GM12801 (cell line): ENCODE data around the gene COL26A1.

Experiments
- TF ChIP-seq, protein P1 (sequence below): IDR thresholded peaks from one replicate; pipeline ENCODE4 v1.5.1; 2011; ENCODE audit warnings: control low read depth; ENCODE audit not compliant: insufficient read length; ENCODE audit errors: extremely low read depth

Gene COL26A1

DNA sequence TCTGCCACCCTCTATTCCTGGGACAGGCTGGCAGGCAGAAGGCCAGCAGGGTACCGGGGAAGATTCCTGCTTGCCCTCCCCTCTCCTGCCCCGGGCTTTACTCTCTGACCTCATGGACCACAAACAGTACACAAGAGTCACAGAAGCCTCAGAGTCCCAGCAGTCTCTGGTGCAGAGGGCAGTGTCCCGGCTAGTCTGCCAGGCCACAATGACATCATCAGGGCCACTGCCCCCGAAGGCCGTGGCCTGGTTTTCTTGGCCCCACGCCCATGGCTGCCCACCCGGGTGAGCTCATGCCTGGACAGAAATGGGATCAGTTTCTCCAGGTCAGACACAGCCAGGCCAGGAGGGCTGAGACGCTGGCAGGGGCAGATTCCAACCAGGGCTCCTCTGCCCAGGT lies 174.5 kb downstream of the COL26A1 start:
- TF ChIP-seq, protein P1, sequence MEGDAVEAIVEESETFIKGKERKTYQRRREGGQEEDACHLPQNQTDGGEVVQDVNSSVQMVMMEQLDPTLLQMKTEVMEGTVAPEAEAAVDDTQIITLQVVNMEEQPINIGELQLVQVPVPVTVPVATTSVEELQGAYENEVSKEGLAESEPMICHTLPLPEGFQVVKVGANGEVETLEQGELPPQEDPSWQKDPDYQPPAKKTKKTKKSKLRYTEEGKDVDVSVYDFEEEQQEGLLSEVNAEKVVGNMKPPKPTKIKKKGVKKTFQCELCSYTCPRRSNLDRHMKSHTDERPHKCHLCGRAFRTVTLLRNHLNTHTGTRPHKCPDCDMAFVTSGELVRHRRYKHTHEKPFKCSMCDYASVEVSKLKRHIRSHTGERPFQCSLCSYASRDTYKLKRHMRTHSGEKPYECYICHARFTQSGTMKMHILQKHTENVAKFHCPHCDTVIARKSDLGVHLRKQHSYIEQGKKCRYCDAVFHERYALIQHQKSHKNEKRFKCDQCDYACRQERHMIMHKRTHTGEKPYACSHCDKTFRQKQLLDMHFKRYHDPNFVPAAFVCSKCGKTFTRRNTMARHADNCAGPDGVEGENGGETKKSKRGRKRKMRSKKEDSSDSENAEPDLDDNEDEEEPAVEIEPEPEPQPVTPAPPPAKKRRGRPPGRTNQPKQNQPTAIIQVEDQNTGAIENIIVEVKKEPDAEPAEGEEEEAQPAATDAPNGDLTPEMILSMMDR = no peak

DNA sequence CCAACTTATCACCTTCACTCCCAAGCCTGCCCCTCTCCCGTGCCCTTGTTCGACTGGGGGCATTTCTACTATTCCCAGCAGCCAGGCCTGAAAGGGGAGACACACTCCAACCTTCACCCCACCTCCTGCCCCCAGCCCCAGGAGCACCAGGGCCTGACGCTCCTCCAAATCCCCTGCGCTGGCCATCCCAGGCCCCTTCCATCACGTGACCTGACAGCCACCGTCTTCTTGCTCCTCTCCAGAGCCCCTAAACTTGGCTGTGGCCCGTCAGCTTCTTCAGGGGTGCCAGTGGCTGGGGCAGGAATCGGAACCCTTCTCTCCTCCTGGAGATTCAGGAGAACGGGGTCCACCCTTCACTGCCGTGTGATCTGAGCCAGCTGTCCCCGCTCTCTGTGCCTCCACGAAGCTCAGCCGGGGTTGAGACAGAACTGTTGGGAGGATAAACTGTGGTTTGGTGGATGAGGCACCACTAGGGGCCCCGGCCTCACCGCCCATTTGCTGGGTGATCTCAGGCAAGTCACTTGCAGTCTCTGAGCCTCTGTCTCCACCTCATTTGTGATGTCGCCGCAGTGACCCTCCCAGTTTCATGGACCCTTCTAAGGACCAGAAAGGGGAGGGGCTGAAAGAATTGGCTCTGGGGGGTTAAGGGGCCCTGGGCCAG lies 175.4 kb downstream of the COL26A1 start:
- TF ChIP-seq, protein P1 = no peak

DNA sequence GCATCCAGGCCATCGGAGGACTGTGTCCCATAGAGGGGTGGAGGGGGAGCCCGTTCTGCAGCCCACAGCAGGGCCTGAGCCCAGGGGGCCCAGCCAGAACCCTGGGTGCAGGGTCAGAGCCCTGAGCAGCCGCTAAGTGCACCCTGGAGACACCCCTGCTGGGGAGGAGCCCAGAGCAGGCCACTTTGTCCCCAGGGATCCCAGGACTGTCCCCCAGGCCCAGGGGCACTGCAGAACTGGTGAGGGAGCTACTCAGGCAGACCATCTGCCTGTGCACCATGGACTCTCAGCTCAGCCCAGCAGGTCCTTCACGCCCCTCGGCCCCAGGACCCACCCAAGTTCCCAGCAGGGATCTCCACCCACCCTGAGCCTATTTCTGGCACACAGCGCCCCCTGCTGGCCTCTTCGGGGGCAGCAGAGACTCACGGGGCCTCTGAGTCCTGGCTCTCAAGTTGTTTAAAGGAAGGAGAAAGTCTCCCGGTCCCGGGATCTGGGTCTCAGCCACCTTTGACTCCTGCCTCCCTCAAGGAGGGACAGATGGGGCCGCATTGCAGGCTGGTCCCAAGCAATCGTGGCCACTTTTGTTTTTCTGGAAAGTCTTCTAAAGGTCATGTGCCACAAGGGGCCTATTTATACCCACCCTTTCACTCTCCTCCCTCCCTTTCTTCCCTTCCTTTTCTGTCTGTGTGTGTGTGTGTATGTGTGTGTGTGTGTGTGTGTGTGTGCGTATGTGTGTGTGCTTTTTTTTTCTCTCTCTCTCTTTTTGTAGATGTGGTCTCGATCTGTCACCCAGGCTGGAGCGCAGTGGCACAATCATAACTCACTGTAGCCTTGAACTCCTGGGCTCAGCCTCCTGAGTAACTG lies 176.2 kb downstream of the COL26A1 start:
- TF ChIP-seq, protein P1 = no peak

DNA sequence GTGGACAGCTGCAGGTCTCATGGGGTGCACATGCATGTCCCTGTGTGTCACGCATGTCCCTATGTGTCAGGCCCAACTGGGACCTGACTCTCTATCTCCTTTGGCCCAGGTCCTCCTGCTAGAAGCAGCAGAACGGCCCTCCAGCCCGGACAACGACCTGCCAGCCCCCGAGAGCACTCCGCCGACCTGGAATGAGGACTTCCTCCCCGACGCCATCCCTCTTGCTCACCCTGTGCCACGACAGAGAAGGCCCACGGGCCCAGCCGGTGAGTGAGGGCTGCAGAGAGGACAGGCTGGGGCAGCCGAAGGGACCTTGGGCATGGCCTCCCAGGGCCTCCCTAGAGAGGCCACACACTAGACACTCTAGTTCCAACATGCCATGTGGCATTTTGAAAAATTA lies 177.1 kb downstream of the COL26A1 start:
- TF ChIP-seq, protein P1 = no peak

DNA sequence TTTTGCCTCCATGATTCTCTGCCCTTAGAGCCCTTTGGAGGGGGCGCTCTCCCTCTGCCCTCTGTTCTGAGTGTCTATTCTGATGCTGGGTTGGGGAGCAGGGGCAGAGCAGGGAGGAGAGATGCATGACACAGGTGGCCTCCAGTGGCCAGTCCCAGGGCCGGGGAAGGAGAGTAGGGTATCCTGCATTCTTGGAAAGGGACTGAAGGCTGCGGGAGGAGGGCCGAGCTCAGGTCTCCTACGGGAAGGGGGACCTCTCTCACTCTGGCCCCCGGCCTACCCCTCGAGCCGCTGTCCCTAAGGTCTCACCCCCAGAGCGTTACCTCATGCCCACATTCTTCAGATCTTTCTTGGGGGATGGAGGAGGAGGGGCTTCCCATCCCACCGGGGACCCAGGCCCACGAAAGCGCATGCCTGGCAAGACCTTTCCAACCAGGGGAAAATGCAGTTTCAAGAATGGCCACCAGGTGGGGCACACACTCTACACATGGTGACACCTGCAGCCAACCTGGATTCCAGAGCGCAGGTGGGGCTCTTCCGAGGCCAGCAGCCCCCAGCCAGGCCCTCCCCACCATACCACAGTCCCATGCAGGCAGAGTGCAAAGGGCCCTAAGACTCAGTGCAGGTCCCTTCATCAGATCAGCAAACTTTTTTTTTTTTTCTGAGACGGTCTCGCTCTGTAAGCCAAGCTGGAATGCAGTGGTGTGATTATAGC lies 180.0 kb downstream of the COL26A1 start:
- TF ChIP-seq, protein P1 = peak; percentile 44

DNA sequence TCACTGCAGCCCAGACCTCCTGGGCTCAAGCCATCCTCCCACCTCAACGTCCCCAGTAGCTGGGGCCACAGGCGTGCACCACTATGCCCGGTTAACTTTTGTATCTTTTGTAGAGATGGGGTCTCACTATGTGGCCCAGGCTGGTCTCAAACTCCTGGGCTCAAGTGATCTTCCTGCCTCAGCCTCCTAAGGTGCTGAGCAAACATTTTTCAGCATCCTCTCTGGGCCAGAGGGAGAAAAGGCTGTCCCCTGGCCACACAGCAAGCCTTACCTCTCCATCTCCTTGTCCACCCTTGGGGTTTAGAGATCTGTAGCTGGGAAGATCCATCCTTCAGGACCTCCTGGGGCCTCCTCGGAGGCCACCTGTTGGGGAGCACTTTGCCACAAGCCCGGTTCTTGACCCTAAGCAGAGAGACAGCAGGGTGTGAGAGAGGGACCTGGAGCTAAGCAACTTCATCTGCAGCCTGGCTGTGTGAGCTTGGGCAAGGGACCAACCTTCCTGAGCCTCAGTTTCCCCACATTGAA lies 180.6 kb downstream of the COL26A1 start:
- TF ChIP-seq, protein P1 = no peak

DNA sequence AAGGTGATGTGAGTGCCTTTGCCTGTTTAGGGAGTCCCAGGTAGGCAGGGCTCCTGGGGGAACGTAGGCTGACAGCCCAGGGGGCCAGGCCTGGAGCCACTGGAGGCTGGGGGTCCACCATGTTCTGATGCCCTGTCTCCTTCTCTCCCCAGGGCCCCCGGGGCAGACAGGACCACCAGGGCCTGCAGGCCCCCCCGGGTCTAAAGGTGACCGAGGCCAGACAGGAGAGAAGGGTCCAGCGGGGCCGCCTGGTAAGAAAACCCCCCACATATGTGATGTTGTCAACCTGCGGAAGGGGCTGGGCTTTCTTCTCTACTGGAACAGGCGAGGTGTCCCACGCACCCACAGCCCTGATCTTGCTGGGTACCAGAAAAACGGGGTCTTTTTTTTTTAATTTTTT lies 181.2 kb downstream of the COL26A1 start:
- TF ChIP-seq, protein P1 = no peak
